ENCODE results near the gene RANBP1. TPM values are rescaled to one million over a fixed set of nuclear protein-coding genes. Genes with fewer than 3 reads are reported as not detected.

RANBP1 gene
- total and polyA plus RNA-seq, 9 of the 15 experiments (the other 6 are each of a cell fraction or from before 2014, with no cell fraction given): 162 to 2,891 (median 1,289) TPM

DNA sequence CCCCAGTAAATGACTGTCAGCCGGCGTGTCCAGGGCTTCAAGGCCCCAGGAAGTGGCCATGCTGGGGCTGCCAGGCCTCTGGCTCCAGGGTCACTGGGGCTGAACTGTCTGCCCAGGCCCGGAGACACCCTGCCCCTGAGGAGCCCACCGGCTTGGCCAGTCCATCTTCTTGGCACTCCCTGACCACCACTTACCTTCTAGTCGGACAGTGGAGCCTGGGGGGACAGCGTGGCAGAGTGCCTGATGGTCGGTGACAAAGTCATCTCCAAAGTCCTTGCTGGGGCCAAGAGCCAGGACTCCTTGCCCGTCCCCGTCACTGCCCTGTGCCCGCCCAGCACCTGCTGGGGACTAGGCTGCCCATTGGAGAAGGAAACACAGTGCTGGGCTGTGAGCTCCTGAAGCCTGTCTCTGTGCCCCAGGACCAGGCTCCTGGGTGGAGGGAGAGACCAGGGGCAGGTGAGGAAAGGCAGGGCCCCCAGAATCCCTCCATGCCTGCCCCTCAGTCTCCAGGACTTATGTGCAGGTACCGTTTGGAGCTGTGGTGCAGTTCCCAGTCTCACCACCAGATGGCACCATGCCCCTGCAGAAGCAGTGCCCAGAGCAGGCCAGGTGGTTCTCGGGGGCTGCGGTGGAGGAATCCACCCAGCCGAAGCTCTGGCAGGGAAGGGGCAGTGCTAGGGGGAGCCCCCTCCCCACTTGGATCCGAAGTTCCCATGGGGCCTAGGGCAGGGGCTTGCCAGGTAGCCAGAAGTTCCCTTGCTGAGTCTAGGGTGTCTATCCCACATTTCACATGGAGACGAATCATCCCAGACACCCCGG is 40.9 kb downstream of the RANBP1 start (continued):
- TF ChIP-seq NCOA2 (IDR thresholded peaks at IDR 0.05; ENCODE audit: partially characterized antibody in 2 of 2) (no peak), CREB1 (IDR thresholded peaks at IDR 0.05) (no peak), CREB1 (CRISPR knock-in tag; IDR thresholded peaks at IDR 0.05) (peak; percentile 53), ZNF778 (CRISPR knock-in tag; IDR thresholded peaks at IDR 0.05) (no peak), CC2D1A (IDR thresholded peaks at IDR 0.05) (peak; percentile 99), MED1 (CRISPR knock-in tag; IDR thresholded peaks at IDR 0.05; ENCODE audit: borderline replicate concordance) (peak; percentile 95), TARDBP (IDR thresholded peaks at IDR 0.05) (peak; percentile 91), ZNF717 (CRISPR knock-in tag; IDR thresholded peaks at IDR 0.05) (peak; percentile 76; the same call in 1 of the 2 replicates), NEUROD1 (IDR thresholded peaks at IDR 0.05; ENCODE audit: borderline replicate concordance, low read depth, low read length, partially characterized antibody) (peak; percentile 76), ESRRA (IDR thresholded peaks at IDR 0.05; ENCODE audit: borderline replicate concordance, low read depth) (peak; percentile 84), ZNF384 (IDR thresholded peaks at IDR 0.05; ENCODE audit: low read depth, low read length) (peak; percentile 58; the same call in 1 of the 2 replicates), CEBPG (CRISPR knock-in tag; IDR thresholded peaks at IDR 0.05) (0 out of 2 replicates have a peak, but pooled peaks have one; percentile 35), CEBPG (tag; conservative IDR thresholded peaks at IDR 0.05 in 1 of 2, IDR thresholded peaks at IDR 0.05 in 1 of 2) (no peak), ASH1L (IDR thresholded peaks at IDR 0.05; ENCODE audit: borderline replicate concordance, low read depth, partially characterized antibody) (no peak), GTF2E2 (tag; IDR thresholded peaks at IDR 0.05) (no peak), BMI1 (IDR thresholded peaks at IDR 0.05; ENCODE audit: low read length) (peak; percentile 46; the same call in 1 of the 2 replicates), BCOR (IDR thresholded peaks at IDR 0.05) (peak; percentile 52; the same call in 1 of the 2 replicates), ZNF764 (CRISPR knock-in tag; IDR thresholded peaks at IDR 0.05; ENCODE audit: low read depth) (peak; percentile 65; the same call in 1 of the 2 replicates), SMAD4 (CRISPR knock-in tag; conservative IDR thresholded peaks at IDR 0.05) (peak; percentile 48; the same call in 1 of the 2 replicates)
- TF ChIP-seq, protein P1, sequence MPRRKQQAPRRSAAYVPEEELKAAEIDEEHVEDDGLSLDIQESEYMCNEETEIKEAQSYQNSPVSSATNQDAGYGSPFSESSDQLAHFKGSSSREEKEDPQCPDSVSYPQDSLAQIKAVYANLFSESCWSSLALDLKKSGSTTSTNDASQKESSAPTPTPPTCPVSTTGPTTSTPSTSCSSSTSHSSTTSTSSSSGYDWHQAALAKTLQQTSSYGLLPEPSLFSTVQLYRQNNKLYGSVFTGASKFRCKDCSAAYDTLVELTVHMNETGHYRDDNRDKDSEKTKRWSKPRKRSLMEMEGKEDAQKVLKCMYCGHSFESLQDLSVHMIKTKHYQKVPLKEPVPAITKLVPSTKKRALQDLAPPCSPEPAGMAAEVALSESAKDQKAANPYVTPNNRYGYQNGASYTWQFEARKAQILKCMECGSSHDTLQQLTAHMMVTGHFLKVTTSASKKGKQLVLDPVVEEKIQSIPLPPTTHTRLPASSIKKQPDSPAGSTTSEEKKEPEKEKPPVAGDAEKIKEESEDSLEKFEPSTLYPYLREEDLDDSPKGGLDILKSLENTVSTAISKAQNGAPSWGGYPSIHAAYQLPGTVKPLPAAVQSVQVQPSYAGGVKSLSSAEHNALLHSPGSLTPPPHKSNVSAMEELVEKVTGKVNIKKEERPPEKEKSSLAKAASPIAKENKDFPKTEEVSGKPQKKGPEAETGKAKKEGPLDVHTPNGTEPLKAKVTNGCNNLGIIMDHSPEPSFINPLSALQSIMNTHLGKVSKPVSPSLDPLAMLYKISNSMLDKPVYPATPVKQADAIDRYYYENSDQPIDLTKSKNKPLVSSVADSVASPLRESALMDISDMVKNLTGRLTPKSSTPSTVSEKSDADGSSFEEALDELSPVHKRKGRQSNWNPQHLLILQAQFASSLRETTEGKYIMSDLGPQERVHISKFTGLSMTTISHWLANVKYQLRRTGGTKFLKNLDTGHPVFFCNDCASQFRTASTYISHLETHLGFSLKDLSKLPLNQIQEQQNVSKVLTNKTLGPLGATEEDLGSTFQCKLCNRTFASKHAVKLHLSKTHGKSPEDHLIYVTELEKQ (CRISPR knock-in tag; IDR thresholded peaks at IDR 0.05): no peak
- TF ChIP-seq, protein P2, sequence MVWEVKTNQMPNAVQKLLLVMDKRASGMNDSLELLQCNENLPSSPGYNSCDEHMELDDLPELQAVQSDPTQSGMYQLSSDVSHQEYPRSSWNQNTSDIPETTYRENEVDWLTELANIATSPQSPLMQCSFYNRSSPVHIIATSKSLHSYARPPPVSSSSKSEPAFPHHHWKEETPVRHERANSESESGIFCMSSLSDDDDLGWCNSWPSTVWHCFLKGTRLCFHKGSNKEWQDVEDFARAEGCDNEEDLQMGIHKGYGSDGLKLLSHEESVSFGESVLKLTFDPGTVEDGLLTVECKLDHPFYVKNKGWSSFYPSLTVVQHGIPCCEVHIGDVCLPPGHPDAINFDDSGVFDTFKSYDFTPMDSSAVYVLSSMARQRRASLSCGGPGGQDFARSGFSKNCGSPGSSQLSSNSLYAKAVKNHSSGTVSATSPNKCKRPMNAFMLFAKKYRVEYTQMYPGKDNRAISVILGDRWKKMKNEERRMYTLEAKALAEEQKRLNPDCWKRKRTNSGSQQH (CRISPR knock-in tag; IDR thresholded peaks at IDR 0.05): peak; percentile 94
- TF ChIP-seq, protein P3, sequence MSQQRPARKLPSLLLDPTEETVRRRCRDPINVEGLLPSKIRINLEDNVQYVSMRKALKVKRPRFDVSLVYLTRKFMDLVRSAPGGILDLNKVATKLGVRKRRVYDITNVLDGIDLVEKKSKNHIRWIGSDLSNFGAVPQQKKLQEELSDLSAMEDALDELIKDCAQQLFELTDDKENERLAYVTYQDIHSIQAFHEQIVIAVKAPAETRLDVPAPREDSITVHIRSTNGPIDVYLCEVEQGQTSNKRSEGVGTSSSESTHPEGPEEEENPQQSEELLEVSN (IDR thresholded peaks at IDR 0.05; ENCODE audit: borderline replicate concordance in 1 of 2, extremely low read depth in 1 of 2, insufficient read depth in 1 of 2, insufficient read length in 1 of 2, low read depth in 1 of 2, low read length in 1 of 2, poor library complexity in 1 of 2, severe bottlenecking in 1 of 2): peak in 1 of 2 experiments; percentile 17

All from K562 (cell line).